Nephron (organoid): ENCODE measurements around the gene ZBTB20.

ENCODE experiments used
- H3K27ac Mint-ChIP-seq, 3 experiments: 2 replicates each; pipeline ENCODE4 v1.8.0; 2020; ENCODE audit warnings: mixed read lengths in 3 of 3, mild to moderate bottlenecking in 2 of 3, moderate library complexity in 1 of 3
- H3K27me3 Mint-ChIP-seq: 2 replicates; pipeline ENCODE4 v1.8.0; 2021; ENCODE audit warnings: low read depth, mild to moderate bottlenecking, moderate library complexity, mixed read lengths
- H3K36me3 Mint-ChIP-seq: 2 replicates; pipeline ENCODE4 v1.8.0; 2020; ENCODE audit warnings: low read depth, mixed read lengths
- H3K4me1 Mint-ChIP-seq: 2 replicates; pipeline ENCODE4 v1.8.0; 2020; ENCODE audit warnings: mixed read lengths
- H3K4me3 Mint-ChIP-seq, 3 experiments: 2 replicates each; pipeline ENCODE4 v1.8.0; 2020; ENCODE audit warnings: mild to moderate bottlenecking in 3 of 3, mixed read lengths in 3 of 3, moderate library complexity in 2 of 3
- H3K9me3 Mint-ChIP-seq: 2 replicates; pipeline ENCODE4 v1.8.0; 2020; ENCODE audit warnings: mixed read lengths
- CTCF ChIP-seq, 3 experiments: fragments of 200-600 bp; sonication (generic); IDR thresholded peaks; one replicate each; pipeline ENCODE4 v1.5.0; 2021; ENCODE audit warnings: antibody characterized with exemption in 3 of 3; ENCODE audit not compliant: unreplicated experiment in 3 of 3

The ZBTB20 gene

GRCh38 chr3:114741066-114741465, 406.0 kb downstream of the ZBTB20 start:
- Mint-ChIP-seq H3K36me3 (no peaks in the 10 kb centered on the region), H3K4me3 (no peak overlapping the region), H3K4me1 (peaks cover 10% of the 10 kb centered on the region), H3K9me3 (no peaks in the 10 kb centered on the region), H3K27ac (no peak overlapping the region), H3K27me3 (no peaks in the 10 kb centered on the region)
- no peak for TF ChIP-seq CTCF (IDR thresholded peaks at IDR 0.05; ENCODE audit: unreplicated experiment in 3 of 3)

GRCh38 chr3:114739627-114740026, 407.5 kb downstream of the ZBTB20 start:
- no peaks in the 10 kb centered on the region for H3K36me3 Mint-ChIP-seq
- H3K4me1 Mint-ChIP-seq, result peaks cover 10% of the 10 kb centered on the region
- no peak overlapping the region for H3K4me3 Mint-ChIP-seq
- H3K27ac Mint-ChIP-seq, result no peak overlapping the region
- H3K9me3 Mint-ChIP-seq, result no peaks in the 10 kb centered on the region
- H3K27me3 Mint-ChIP-seq, result no peaks in the 10 kb centered on the region
- no peak for TF ChIP-seq CTCF (IDR thresholded peaks at IDR 0.05; ENCODE audit: unreplicated experiment in 3 of 3)

DNA sequence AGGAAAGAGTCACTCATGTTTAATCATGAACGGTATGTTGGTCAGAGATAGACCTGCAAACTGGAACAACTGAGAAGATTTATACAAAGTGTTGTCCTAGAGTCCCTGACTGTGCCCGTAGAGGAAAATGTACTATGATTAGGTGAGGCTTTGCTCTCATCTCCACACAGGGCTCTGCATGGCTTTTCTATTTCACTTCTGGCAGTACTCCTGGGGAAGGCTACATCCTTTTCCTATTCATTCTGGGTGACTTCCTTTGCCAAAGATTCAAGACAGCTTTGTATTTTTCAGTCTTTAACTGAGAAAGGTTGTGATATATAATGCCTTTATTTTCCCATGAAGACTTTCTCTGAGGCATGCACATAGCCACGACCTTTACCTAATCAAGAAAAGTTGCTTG, 414.7 kb downstream of the ZBTB20 start:
- Mint-ChIP-seq H3K4me3 (no peak overlapping the region), H3K36me3 (no peaks in the 10 kb centered on the region), H3K4me1 (peaks cover 16% of the 10 kb centered on the region), H3K27ac (peak overlapping the region in 2 of 3 experiments; percentile 39 to 85), H3K9me3 (no peaks in the 10 kb centered on the region), H3K27me3 (no peaks in the 10 kb centered on the region)
- no peak for TF ChIP-seq CTCF (IDR thresholded peaks at IDR 0.05; ENCODE audit: unreplicated experiment in 3 of 3)

DNA sequence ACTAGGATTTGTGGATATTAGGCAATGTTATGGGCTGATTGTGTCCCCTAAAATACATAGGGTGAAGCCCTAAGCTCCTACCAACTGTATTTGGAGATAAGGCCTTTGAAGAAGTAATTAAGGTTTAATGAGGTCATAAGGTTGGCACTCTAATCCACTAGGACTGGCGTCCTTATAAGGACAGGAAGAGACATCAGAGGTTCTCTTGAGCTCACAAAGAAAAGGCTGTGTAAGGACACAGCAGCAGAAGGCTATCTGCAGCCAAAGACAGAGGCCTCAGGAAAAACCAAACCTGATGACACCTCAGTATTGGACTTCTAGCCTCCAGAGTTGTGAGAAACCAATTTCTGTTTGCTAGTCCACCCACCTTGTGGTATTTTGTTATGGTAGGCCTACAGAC, 416.7 kb downstream of the ZBTB20 start:
- Mint-ChIP-seq H3K9me3 (no peaks in the 10 kb centered on the region), H3K27ac (no peak overlapping the region), H3K4me1 (peaks cover 6% of the 10 kb centered on the region), H3K4me3 (no peak overlapping the region), H3K36me3 (no peaks in the 10 kb centered on the region), H3K27me3 (no peaks in the 10 kb centered on the region)
- TF ChIP-seq CTCF (IDR thresholded peaks at IDR 0.05; ENCODE audit: unreplicated experiment in 3 of 3), result no peak

- no peaks in the 10 kb centered on the region for H3K9me3 Mint-ChIP-seq
- H3K4me1 Mint-ChIP-seq, result peaks cover 6% of the 10 kb centered on the region
- no peak overlapping the region for H3K4me3 Mint-ChIP-seq
- no peak for TF ChIP-seq CTCF (IDR thresholded peaks at IDR 0.05; ENCODE audit: unreplicated experiment in 3 of 3)
- H3K36me3 Mint-ChIP-seq, result no peaks in the 10 kb centered on the region
- H3K27ac Mint-ChIP-seq, result no peak overlapping the region
- H3K27me3 Mint-ChIP-seq, result no peaks in the 10 kb centered on the region
Measured at GRCh38 chr3:114727373-114727772, 419.7 kb downstream of the ZBTB20 start.

DNA sequence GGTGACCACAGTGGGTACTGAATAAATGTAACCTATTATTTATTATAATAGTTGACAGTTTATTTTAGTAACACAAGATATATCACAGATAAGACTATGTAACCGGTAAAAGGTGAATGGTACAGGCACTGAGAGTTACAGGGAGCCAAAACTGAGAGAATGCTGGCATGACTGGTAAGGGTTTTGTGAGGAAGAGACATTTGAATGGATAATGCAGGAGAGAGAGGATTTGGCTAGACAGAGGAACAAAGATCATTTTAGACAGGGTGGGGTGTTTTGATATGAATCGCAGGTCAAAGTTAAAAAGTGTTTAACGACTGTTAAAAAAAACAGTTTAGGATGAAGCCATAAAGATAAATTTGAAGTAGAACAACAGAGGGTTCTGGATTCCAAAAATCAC, 421.1 kb downstream of the ZBTB20 start:
- Mint-ChIP-seq H3K4me1 (peaks cover 4% of the 10 kb centered on the region), H3K27me3 (no peaks in the 10 kb centered on the region), H3K36me3 (no peaks in the 10 kb centered on the region), H3K27ac (no peak overlapping the region), H3K4me3 (no peak overlapping the region), H3K9me3 (no peaks in the 10 kb centered on the region)
- no peak for TF ChIP-seq CTCF (IDR thresholded peaks at IDR 0.05; ENCODE audit: unreplicated experiment in 3 of 3)
